ENCODE results near the gene MICALL2.

The MICALL2 gene

GRCh38 chr7:1413936-1414639 lies 45.2 kb downstream of the MICALL2 start:
- H3K4me3 ChIP-seq (ENCODE audit: low read depth, low read length), result no peak overlapping the region
- no peak for TF ChIP-seq CTCF (IDR thresholded peaks at IDR 0.05; ENCODE audit: borderline replicate concordance, insufficient read depth, low read depth, low read length)

- TF ChIP-seq CTCF (IDR thresholded peaks at IDR 0.05; ENCODE audit: borderline replicate concordance, insufficient read depth, low read depth, low read length), result peak; percentile 73
- H3K4me3 ChIP-seq (ENCODE audit: low read depth, low read length), result no peak overlapping the region
Observed at GRCh38 chr7:1412322-1413261, 46.7 kb downstream of the MICALL2 start.

- no peak overlapping the region for H3K4me3 ChIP-seq (ENCODE audit: low read depth, low read length)
- TF ChIP-seq CTCF (IDR thresholded peaks at IDR 0.05; ENCODE audit: borderline replicate concordance, insufficient read depth, low read depth, low read length), result no peak
Observed at GRCh38 chr7:1411414-1411813, 47.9 kb downstream of the MICALL2 start.

- no peak overlapping the region for H3K4me3 ChIP-seq (ENCODE audit: low read depth, low read length)
- no peak for TF ChIP-seq CTCF (IDR thresholded peaks at IDR 0.05; ENCODE audit: borderline replicate concordance, insufficient read depth, low read depth, low read length)
Observed at GRCh38 chr7:1410992-1411391, 48.3 kb downstream of the MICALL2 start.

GRCh38 chr7:1409555-1409954 lies 49.7 kb downstream of the MICALL2 start:
- no peak for TF ChIP-seq CTCF (IDR thresholded peaks at IDR 0.05; ENCODE audit: borderline replicate concordance, insufficient read depth, low read depth, low read length)
- H3K4me3 ChIP-seq (ENCODE audit: low read depth, low read length), result no peak overlapping the region

- no peak overlapping the region for H3K4me3 ChIP-seq (ENCODE audit: low read depth, low read length)
- no peak for TF ChIP-seq CTCF (IDR thresholded peaks at IDR 0.05; ENCODE audit: borderline replicate concordance, insufficient read depth, low read depth, low read length)
Observed at GRCh38 chr7:1408466-1408865, 50.8 kb downstream of the MICALL2 start.
